GM18502 (cell line): ENCODE data around the gene ODC1.
A peak's percentile ranks its signal among the peaks of the same experiment; 100 is the strongest.

Experiments
- ATAC-seq: cut with Tn5 transposase; IDR thresholded peaks from one replicate; pipeline ENCODE4 v1.9.1; 2021; ENCODE audit warnings: mild to moderate bottlenecking; ENCODE audit not compliant: unreplicated experiment, poor library complexity

The ODC1 gene

DNA sequence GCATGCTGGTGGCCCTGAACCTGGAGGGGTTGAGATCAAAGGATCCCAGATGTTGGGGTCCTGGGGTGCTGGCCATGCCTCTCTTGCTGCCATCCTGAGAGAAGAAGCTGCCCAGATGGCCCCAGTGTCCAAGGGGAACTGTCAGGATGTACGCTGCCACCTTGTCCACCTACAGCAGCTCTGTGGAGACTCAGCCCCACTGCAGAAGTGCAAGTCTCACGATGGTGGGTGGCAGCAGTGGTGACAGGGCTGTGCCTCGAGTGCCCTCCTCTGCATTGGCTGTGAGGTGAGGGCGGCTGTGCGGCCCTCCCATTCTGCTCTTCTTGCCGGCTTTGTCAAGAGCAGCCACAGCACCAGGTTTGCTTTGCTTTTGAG is 24.7 kb downstream of the ODC1 start:
- ATAC-seq = no peak

DNA sequence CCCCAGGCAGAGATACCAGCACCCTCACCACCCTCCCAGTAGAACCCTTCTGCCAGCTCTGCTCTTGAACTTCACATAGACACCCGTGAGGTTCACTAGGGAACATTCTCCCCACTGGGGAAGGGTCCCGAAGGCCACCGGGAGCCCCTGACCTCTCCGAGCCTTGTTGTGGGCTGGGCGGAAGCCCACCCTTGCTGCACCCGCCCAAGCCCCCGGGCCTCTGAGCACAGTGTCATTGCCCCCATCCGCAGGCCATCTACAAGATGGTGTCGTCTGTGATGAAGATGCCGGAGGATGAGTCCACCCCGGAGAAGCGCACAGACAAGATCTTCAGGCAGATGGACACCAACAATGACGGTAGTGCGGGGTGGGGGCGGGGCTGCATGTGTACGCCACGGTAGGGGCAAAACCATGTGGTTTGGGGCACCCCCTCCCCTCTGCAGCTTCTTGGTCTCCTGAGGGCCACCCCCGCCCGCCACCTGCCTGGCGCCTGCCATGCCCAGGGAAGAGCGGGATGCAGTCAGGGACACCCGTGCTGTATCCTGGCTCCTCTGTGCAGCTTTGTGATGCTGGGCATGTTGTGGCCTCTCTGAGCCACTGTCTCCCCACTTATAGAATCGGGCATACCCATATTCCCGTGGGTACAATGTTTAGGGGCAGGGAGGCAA is 25.3 kb downstream of the ODC1 start:
- ATAC-seq = no peak

DNA sequence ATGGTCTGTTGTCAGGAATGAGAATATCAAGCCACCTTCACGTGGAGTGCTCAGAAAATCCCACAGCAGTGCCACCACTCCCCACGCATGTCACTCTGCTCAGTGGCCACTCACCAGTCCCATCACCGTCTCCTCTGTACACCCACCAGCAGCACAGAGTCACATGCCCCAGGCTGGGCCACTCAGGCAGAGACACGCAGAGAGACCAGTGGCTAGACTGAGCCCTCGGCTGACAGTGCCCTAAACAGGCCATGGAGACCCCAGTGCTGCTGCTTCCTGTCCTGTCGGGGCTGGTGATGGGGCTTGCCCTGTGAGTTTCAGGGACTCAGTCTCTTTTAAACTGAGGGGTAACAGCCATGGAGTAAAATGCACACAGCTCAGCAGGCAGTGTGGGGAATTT is 25.9 kb downstream of the ODC1 start:
- no peak for ATAC-seq

DNA sequence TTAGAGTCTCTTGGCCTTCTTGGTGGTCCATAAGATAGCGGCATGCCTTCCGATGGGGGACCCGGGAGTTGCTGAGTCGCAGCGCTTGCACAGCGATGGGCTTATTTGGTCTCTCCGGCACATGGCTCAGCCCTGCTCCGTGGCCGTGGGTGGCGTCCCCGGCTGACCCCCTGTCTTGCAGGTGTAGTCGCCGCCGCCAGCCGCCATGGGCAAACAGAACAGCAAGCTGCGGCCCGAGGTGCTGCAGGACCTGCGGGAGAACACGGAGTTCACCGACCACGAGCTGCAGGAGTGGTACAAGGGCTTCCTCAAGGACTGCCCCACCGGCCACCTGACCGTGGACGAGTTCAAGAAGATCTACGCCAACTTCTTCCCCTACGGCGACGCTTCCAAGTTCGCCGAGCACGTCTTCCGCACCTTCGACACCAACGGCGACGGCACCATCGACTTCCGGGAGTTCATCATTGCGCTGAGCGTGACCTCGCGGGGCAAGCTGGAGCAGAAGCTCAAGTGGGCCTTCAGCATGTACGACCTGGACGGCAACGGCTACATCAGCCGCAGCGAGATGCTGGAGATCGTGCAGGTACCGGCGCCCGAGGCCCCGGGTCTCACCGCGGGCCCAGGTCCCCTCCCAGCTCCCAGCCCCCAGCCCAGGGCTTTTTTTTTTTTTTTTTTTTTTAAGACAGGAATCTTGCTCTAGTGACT is 28.4 kb downstream of the ODC1 start:
- no peak for ATAC-seq

DNA sequence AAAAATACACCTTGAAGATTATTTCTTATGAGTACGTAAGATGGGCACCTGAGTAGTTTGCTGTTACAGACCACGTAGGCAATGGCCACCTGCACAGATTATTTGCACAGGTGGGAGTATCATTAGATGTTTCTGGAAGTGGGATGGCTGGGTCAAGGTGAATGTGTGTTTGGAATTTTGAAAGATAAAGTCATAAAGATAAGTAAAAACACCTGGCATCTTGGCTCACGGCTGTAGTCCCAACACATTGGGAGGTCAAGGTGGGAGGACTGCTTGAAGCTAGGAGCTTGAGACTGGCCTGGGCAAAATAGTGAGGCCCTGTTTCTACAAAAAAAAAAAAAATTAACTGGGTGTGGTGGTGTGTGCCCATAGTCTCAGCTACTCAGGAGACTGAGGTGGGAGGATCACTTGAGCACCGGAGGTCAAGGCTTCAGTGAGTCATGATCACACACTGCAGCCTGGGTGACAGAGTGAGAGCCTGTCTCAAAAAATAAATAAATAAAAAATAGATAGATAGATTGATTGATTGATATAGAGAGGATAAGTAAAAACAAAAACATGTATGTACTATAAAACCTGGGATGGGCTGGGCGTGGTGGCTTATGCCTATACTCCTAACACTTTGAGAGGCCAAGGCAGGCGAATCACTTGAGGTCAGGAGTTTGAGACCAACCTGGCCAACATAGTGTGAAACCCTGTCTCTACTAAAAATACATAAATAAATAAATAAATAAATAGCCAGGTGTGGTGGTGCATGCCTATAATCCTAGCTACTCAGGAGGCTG is 30.4 kb downstream of the ODC1 start:
- ATAC-seq = no peak

DNA sequence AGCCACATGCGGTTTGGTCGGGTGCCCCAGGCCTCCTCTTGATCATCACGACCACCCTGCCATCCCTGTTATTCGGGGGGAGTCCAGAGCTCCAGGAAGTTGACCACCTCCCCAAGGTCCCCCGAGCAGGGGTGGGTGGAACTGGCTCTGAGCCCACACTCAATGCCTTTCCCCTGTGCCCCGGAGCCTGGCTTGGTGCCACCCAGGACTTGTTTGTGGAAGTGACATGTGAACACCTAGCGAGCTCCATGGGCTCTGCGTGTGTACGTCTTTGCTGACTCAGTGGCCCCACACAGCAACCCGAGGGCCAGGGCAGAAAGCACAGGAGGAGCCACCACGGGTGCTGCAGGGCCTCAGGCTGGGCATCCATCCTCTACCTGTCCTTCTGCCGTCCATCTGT is 32.5 kb downstream of the ODC1 start:
- ATAC-seq = no peak

DNA sequence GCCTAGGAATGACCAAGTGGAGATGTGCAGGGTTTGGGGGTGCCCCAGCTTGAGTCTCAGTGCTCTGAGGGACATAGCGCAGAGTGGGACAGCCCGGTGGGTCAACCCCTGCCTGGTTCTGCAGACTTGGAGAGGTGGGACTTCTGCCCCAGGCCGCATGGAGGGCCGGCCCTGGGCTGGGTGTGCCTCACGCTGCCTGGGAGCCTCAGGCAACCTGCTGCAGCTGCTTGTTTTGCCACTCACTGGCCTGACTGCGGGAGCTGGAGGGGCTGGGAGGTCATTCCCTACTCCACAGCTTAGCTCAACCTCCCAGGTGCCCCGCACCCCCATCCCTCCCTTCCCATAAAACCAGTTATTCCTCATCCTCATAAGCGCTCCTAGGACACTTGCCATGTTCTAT is 33.1 kb downstream of the ODC1 start:
- no peak for ATAC-seq

DNA sequence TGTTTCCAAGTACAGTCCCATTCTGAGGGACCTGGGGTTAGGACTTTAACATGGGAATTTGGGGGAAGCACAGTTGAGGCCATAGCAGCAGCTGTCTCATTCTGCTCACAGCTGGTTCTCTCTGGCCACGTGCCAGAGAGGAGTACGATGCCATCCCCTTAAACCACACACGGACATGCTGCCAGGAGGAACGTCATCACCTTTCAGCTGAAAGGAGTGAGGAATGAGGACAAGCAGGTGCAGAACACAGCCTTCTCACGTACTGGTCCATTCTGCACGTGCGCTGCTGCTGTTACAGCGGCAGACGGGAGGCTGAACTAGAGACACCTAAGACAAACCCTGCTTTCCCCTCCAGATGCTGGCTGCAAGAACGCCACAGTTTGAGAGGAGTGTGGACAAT is 33.5 kb downstream of the ODC1 start:
- no peak for ATAC-seq

DNA sequence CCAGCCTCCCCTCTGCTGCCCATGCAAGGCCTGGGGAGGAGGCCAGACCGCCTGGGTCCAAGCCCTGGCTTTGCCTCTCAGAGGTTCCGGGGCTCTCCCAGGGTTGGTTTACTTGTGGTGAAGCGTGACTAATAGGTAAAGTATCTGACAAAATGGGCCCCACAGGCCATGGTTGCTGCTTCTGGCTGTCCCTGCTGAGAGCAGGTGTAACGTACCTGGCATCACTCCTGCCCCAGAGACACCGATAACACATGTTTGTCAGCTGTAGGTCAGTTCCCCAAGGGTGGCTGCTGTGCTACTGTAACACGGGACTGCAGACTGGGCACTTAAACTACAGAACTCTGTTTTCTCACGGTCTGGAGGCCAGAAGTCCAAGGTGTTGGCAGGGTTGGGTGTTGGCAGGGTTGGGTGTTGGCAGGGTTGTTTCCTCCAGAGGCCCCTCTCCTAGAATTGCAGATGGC is 34.1 kb downstream of the ODC1 start:
- no peak for ATAC-seq

DNA sequence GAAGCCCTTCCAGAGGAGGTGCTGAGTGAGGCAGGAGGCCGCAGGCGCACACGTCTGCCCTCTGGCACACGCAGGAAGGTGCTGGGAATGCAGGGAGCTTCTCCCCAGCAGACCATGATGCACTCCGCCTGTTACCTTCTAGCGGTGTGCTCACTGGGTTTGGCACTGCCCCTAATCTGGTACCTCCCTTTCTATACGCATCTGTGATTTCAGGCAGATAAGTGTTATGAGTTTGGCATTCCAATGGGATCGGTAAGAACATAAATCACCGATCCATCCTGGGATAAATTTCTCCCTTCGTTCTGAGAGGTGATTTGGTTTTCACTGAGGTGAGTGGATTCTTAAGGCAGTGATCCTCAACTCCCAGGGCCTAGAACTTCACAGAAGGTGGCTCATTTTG is 34.6 kb downstream of the ODC1 start:
- no peak for ATAC-seq

DNA sequence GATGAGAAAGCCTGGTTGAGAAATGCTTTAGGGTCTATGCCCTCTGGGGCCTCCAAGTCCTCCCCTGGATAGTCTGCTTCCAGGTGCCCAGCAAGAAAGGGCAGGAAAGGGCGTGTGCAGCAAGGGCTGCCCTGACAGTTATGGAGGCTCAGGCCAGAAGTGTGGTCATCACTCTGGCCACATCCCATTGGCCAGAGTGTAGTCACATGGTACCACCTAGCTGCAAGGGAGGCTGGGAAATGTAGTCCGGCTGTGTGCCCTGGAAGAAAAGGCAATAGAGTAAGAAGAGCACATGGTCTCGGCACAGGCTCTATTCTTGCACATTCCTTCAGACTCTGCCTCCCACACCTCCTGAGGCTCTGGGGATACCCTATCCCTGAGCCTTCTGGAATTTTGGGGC is 35.7 kb downstream of the ODC1 start:
- no peak for ATAC-seq

DNA sequence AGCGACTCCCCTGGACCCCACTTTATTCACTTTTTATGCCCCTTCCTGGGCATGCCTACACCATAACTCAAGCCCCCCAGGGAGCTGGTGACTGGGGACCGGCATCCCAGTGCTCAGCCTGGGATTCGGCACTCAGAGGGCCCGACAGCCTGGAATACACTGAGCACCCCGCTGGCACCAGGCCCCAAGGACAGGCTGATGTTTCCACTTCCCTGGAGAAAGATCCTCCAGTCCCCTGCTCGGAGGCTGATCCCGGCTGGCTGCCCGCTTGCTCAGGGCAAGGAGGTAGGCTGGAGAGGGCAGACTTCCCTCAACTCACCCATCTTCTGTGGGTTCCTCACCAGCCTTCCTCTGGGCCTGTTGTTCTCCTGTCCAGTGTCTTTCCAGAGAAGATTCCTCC is 36.6 kb downstream of the ODC1 start:
- no peak for ATAC-seq

DNA sequence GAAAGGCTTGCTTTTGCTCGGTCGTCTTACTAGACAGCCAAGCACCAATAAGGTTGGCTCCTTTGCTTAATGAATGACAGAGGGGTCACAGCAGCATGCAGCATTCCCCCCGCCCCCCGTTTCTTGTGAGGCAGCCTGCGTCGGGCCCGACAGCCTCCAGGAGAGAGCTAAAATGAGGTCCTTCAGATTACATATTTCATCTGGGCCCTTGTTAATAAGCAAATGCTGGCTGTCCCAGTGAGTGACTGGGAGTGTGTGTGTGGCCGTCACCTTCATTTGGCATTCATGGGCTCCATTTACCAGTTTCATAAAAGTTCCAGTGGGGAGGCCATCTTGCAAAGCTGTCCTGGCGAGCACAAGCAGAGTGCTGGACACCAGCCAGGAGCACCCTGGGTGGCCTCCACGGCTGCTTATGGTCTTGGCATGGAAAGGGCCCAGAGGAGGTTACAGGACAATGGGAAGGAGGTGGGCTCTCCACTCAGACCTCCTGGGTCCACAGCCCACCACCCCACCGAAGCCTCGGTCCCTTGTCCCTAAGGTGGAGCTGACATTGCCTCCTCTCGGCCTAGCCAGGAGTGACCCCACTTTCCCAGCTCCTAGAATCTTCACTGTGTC is 37.2 kb downstream of the ODC1 start:
- no peak for ATAC-seq

DNA sequence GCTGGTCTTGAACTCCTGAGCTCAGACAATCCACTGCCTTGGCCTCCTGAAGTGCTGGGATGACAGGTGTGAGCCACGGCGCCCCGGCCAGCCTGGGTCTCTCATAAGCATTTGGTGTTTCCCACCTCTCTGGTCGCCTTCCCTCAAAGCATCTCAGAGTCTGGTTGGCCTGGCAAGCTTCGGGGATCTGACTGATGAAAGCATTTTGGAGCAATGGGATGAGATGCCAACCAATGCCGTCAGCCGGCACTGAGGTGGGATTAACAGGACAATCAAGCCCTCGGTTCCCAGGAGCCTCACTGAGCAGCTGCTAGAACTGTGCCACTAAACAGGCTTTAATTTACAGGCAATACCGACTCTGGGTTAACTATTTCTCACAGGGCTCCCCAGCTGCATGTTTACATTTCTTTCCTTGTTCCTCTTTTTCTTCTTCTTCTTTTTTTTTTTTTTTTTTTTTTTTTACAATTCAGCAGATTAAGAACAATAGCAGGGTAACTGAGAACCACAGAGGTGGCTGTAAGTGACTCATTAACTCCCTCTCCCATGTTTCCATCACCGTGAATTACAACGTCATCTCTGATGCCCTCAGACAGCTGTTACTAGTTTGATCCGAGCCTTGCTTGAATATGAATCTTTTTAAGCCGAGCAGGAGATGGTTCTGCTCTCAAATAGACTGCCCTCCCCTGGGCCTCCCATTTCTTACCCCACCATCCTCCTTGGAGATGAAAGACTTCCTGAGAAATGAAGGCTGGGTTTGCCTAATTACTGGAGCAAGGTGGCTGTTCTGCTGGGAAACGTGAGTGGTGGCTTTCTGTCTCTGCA is 37.9 kb downstream of the ODC1 start:
- ATAC-seq = peak; percentile 57

DNA sequence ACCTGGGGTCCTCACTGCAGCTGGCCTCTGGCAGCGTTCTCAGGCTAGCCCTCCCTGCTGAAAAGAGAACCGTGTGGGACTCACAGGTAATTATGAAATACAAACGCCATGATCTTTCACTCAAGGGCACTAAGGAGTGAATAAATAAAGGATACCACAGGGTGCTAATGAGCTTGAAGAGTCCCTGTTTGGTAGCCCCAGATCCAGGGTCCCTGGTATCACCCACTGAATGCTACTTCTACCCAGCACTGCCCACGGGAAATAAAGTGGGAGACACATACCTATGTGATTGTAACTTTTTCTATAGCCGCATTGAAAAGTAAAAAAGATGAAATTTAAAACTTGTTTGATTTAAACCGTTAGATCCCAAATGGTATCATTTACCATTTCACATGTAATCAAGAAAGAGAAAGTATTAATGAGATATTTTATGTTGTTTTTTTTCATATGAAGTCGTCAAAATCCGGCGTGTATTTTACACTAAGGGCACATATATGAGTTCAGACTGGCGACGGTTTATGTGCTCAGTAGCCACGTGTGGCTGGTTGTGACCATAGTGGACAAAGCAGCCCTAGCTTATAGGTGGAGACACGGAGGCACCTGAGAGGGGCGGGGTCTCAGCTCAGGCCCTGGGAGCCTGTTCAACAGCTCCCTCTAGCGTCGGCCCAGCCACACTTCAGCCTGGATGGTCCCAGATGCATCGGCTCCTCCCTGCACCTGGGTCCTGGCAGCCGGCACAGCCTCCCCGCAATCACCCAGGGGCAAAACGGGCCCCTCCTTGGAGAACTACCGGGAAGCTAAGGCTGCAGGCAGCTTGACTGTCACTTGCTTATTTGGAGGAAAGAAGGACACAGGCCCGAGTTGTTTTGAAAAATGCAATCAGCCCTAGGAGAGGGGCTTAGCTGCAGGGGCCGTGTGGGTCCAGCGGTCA is 39.2 kb downstream of the ODC1 start:
- peak; percentile 63 for ATAC-seq

DNA sequence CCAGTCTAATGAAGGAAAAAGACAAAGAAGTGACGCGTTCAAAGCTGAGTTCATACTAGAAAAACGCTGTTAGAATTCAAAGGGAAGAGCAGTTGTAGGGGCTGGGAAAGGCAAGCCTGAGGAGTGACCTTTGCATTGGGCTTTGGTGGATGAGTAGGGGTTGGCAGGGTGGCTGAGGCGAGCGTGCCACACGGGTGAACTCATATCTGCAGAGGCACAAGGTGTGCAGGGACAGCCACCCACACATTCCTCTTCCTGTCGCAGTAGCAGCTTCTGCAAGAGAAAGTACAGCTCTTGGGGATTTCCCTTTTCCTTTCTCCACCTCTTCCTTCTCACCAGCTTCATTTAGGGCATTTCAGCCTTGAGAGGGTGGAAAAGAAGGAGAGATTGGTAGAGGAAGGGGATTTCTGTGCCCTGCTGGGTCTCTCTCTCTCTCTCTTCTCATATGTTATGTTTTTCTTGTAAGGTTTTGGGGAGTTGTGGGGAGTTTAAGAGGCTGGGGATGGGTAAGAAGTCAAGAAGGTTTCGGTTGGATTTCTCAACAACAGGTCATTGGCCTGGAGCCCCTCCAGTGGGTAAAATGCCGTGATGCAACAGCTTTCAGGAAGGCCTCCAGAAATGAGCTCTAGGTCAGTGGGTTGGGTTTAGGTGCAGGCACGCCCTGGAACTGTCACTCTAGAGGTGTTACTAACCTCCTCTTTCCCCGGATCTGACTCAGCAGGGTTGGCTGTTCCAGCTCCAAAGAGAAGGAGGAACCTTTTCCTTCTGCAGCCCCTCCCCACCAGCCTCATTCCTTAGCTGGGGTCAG is 40.1 kb downstream of the ODC1 start:
- ATAC-seq = peak; percentile 61

DNA sequence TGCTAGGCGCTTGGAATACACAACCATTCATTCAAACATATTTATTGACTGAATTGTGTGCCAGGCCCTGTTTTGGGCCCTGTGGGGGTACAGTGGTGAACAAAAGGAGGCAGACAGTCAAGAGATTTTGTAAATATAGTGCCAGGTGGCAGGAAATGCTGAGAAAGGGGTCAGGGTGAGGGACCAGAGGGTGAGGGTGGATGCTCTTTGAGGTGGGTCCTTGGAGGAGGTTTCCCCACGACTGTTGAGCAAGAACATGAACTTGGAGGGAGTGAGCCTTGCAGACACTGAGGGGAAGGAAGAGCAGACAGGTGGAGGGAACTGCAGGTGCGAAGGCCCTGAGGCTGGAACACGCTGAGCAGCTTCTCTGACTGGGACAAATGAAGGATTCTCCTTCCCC is 40.7 kb downstream of the ODC1 start:
- ATAC-seq = no peak

DNA sequence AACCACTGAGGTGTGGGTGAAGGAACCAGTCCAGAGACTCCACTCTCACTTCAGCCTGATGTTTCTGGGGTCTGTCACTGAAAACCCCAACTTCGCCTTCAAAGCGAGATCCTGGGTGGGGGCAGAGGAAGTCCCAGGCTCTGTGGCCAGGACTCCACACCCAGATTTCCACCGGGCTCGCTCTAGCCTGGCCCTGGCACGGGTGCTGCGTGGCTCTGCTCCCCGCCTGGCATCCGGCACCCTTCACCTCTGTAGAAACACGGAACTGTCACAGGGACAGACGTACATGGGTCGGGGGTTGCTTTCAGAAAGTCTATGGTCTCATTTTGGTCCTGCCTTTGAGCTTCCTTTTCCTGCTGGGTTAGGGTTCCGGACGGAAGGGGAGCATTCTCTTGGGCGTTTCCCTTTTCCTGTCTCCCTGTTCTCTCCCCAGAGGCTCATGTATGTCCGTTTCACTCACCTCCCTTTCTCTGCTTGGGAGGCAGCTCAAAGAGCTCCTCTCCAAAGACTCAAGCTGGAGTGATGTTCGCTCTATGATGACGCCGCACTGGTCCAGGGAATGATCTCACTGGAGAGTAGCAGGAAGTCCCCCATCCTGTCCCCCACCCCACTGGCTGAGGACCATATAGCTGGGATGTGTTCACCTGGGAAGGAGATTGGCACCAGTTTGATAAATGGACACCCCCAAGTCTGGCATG is 41.5 kb downstream of the ODC1 start:
- ATAC-seq = no peak
